ENCODE measurements around the gene MYH14. TPM values are rescaled to one million over a fixed set of nuclear protein-coding genes. Genes with fewer than 3 reads are reported as not detected.

The MYH14 gene
- total and polyA plus RNA-seq, 9 of the 15 experiments (the other 6 are each of a cell fraction or from before 2014, with no cell fraction given): 0.04 to 0.86 (median 0.19) TPM; not detected in 2

DNA sequence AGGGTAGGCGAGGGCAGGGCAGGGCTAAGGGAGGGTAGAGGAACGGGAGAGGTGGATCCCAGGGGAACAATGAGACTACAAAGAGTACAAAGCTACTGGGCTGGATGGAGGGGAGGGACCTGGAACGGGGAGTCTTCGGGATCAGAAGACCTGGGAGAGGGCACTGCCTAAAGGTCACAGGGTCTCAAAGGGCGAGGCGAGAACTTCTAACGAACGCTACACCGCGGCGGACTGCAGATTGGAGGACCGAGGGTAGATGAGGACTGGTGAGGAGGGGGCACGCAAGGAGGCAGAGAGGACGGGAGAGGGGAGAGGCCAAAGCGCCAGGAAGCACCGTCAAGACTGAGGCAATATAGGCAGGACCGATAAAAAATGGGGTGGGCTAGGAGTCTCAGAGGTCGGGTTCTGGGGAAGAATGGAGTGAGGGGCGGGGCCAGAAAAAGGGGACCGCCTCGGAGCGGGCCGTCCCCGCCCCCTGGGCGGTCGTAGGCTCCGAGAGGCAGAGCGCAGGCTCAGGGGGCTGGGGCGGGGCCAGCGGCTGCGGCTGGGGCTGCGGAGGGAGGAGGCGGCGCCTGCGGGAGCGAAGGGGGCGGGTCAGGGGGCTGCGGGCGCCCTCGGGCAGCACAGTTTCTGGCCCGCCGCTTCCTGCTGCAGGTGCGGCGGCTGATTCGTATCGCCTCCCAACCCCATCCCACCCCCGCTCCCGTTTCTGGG lies 127.1 kb downstream of the MYH14 start (continued):
- TF ChIP-seq, protein P1, sequence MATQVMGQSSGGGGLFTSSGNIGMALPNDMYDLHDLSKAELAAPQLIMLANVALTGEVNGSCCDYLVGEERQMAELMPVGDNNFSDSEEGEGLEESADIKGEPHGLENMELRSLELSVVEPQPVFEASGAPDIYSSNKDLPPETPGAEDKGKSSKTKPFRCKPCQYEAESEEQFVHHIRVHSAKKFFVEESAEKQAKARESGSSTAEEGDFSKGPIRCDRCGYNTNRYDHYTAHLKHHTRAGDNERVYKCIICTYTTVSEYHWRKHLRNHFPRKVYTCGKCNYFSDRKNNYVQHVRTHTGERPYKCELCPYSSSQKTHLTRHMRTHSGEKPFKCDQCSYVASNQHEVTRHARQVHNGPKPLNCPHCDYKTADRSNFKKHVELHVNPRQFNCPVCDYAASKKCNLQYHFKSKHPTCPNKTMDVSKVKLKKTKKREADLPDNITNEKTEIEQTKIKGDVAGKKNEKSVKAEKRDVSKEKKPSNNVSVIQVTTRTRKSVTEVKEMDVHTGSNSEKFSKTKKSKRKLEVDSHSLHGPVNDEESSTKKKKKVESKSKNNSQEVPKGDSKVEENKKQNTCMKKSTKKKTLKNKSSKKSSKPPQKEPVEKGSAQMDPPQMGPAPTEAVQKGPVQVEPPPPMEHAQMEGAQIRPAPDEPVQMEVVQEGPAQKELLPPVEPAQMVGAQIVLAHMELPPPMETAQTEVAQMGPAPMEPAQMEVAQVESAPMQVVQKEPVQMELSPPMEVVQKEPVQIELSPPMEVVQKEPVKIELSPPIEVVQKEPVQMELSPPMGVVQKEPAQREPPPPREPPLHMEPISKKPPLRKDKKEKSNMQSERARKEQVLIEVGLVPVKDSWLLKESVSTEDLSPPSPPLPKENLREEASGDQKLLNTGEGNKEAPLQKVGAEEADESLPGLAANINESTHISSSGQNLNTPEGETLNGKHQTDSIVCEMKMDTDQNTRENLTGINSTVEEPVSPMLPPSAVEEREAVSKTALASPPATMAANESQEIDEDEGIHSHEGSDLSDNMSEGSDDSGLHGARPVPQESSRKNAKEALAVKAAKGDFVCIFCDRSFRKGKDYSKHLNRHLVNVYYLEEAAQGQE (IDR thresholded peaks at IDR 0.05; ENCODE audit: borderline replicate concordance): no peak
- TF ChIP-seq, protein P1 (CRISPR knock-in tag; IDR thresholded peaks at IDR 0.05; ENCODE audit: low read depth): no peak
- TF ChIP-seq GABPB2 (CRISPR knock-in tag; conservative IDR thresholded peaks at IDR 0.05) (no peak), RAD51 (IDR thresholded peaks at IDR 0.05; ENCODE audit: borderline replicate concordance, low read depth) (no peak), LCOR (CRISPR knock-in tag; IDR thresholded peaks at IDR 0.05) (0 out of 2 replicates have a peak, but pooled peaks have one; percentile 4), ZNF23 (CRISPR knock-in tag; IDR thresholded peaks at IDR 0.05) (no peak), ZNF41 (CRISPR knock-in tag; conservative IDR thresholded peaks at IDR 0.05) (no peak), ZNF134 (CRISPR knock-in tag; conservative IDR thresholded peaks at IDR 0.05) (no peak), ARHGAP35 (IDR thresholded peaks at IDR 0.05; ENCODE audit: partially characterized antibody) (peak; percentile 45), GATAD2B (IDR thresholded peaks at IDR 0.05; ENCODE audit: borderline replicate concordance) (no peak), CHD2 (IDR thresholded peaks at IDR 0.05; ENCODE audit: low read depth, low read length) (no peak), SNIP1 (IDR thresholded peaks at IDR 0.05; ENCODE audit: low read depth) (no peak), NRF1 (conservative IDR thresholded peaks at IDR 0.05 in 1 of 2, IDR thresholded peaks at IDR 0.05 in 1 of 2) (peak; percentile 93), ZNF121 (CRISPR knock-in tag; conservative IDR thresholded peaks at IDR 0.05) (0 out of 2 replicates have a peak, but pooled peaks have one; percentile 2), NBN (IDR thresholded peaks at IDR 0.05; ENCODE audit: low read depth) (peak; percentile 31), PURB (CRISPR knock-in tag; IDR thresholded peaks at IDR 0.05; ENCODE audit: low read depth) (no peak), NFIX (CRISPR knock-in tag; IDR thresholded peaks at IDR 0.05; ENCODE audit: low read depth) (no peak)
- TF ChIP-seq, protein P2, sequence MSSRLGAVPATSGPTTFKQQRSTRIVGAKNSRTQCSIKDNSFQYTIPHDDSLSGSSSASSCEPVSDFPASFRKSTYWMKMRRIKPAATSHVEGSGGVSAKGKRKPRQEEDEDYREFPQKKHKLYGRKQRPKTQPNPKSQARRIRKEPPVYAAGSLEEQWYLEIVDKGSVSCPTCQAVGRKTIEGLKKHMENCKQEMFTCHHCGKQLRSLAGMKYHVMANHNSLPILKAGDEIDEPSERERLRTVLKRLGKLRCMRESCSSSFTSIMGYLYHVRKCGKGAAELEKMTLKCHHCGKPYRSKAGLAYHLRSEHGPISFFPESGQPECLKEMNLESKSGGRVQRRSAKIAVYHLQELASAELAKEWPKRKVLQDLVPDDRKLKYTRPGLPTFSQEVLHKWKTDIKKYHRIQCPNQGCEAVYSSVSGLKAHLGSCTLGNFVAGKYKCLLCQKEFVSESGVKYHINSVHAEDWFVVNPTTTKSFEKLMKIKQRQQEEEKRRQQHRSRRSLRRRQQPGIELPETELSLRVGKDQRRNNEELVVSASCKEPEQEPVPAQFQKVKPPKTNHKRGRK (tag; IDR thresholded peaks at IDR 0.05): no peak
- TF ChIP-seq, protein P3, sequence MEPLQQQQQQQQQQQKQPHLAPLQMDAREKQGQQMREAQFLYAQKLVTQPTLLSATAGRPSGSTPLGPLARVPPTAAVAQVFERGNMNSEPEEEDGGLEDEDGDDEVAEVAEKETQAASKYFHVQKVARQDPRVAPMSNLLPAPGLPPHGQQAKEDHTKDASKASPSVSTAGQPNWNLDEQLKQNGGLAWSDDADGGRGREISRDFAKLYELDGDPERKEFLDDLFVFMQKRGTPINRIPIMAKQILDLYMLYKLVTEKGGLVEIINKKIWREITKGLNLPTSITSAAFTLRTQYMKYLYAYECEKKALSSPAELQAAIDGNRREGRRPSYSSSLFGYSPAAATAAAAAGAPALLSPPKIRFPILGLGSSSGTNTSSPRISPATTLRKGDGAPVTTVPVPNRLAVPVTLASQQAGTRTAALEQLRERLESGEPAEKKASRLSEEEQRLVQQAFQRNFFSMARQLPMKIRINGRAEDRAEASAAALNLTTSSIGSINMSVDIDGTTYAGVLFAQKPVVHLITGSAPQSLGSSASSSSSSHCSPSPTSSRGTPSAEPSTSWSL (CRISPR knock-in tag; IDR thresholded peaks at IDR 0.05; ENCODE audit: borderline replicate concordance): no peak

Measured in K562 (cell line).